GM21619 (cell line): Measurements from ENCODE around the gene AKR1D1.
A peak's percentile ranks its signal among the peaks of the same experiment; 100 is the strongest.

ENCODE experiments used
- ATAC-seq: cut with Tn5 transposase; IDR thresholded peaks from one replicate; pipeline ENCODE4 v1.9.1; 2021; ENCODE audit not compliant: unreplicated experiment

Gene AKR1D1

DNA sequence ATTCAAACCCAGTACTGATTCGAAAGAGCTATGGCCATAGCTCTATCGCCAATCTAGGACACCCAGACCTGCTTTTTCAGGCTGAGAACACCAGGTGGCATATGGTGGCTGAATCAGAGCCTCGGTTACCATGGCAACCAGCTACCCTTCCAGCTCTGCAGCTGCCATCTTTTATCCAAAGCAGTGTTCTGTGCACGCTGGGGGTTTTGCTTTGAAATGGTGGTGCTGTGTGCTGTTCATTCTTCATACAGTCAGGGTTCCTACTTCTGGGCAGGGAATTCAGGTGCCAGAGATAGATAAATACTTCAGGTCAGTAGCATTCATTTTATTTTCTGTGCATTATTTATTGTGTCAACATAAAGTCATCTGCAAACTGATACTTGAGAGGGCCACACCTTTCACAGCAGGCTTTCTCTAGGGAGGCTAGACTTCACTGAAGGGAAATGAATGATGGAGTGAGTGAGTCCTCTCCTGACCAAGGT lies 85.4 kb downstream of the AKR1D1 start:
- ATAC-seq = peak; percentile 100

DNA sequence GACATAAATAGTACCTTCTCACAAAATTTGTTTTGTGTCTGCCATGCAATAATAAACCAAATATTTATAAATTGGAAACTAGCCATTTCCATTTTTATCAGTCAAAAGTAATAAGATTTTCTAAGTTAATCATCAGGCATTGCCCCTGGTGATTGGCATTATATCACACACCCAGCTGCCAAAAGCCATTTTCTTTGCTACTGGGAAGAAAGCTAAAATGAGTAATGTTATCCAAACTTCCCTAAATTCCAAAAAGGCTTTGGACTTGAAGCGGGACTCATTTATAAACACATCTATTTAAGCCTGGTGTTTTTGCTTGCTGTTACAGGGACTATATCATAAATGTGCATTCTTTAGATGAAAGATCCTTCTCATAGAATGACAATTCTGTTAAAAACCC lies 86.0 kb downstream of the AKR1D1 start:
- ATAC-seq = no peak

DNA sequence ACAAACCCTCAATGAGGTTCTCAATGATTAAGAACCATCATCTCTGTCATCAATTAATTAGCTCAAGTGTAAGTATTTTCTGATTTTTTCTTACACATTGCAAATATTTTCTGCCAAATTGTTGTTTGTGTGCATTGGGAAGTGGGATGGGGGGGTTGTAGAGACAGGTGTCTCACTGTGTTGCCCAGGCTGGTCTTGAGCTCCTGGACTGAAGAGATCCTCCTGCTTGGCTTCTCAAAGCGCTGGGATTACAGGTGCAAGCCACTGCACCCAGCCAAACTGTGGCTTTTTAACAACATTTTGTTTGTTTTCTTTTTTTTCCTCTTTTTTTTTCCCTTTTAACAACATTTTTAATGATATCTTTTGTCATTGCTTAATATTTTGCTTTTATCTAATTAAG lies 87.5 kb downstream of the AKR1D1 start:
- ATAC-seq = no peak

DNA sequence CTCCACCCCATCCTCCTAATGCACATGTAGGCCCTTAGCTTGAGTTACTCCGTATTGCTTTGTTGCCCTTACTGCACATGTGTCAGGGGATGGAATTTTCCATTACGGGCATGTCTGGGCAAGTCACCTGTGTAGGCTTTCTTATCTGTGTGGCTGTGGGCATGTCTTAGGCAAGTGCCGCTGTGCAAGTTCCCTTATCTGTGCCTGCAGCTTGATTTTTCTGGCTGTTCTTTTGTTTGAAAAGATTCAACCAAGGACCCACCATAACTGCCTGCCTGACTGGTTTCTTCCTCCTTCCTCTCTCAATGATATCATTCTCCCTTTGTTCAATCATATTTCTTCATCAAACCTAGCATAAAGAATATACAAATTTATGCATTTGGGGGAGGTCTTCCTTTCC lies 88.5 kb downstream of the AKR1D1 start:
- no peak for ATAC-seq

DNA sequence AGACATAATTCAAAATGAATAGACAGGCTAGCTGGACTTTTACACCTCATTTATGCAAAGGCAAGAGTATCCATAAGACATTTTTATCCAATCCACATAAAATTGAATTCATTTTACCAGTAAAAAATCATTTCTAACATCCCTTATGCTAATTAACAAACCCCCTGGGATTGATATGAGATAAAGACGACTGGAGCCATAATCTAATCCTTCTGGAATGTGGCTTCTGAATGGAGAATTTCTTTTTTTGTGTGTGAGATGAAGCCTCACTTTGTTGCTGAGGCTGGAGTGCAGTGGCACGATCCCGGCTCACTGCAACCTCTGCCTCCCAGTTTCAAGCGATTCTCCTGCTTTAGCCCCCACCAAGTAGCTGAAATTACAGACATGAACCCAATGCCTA lies 90.4 kb downstream of the AKR1D1 start:
- no peak for ATAC-seq

DNA sequence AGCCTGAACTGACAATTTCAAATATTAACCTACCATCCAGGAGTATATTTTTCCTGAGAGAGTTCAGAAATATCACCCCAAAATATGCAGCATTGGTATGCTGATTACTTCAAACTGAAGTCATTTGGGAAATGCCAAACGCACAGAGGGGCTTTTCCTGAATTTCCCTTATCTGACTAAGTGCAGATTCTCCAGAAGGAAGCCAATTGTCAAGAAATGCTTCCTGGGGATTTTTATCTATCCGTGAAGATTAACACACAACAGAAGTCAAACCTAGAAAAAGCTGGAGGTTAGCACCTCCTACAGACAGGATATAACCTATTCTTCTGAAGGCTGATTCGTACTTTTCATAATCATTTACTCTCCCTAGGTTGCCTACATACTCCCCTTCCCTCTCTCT lies 91.0 kb downstream of the AKR1D1 start:
- ATAC-seq = no peak

DNA sequence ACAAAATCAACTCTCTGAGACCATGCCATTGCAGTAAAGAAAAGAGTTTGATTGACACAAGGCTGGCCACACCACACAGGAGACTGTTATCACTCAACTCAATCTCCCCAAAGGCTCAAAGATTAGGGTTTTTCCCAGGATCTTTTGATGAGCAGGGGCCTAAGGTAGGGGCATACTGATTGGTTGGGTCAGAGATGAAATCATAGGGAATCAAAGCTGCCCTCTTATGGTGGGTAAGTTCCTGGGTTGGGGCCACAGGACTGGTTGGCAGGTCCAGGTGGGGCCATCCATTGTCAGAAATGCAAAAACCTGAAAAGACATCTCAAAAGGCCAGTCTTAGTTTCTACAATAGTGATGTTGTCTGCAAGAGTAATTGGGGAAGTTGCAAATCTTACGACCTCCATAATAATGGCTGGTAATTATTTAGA lies 91.6 kb downstream of the AKR1D1 start:
- ATAC-seq = no peak
